GM12878 (cell line): Measurements from ENCODE around the gene GPER1. TPM values are rescaled to one million over a fixed set of nuclear protein-coding genes. Genes with fewer than 3 reads are reported as not detected.

Experiments used
- ATAC-seq: fragments of 200-7000 bp; cut with Tn5 transposase; 3 replicates; pipeline ENCODE4 v1.9.1; 2020; ENCODE audit warnings: mild to moderate bottlenecking, moderate library complexity
- BruUV-seq: library from RNA; stranded (reverse); fragments of 400-500 nt; replicated peaks from 2 replicates; lab custom pipeline; 2021; lab: Mats Ljungman, UMichigan
- CTCF ChIA-PET: fragments of 300-600 bp; sonication (Branson Sonifier 250); formaldehyde crosslinking; extraction: SDS; loops from one replicate; lab custom pipeline; 2021; ENCODE audit warnings: inconsistent platforms; lab: Yijun Ruan, JAX
- POLR2A ChIA-PET: fragments of 350-600 bp; formaldehyde crosslinking; extraction: SDS; loops from one replicate; lab custom pipeline; 2021; ENCODE audit warnings: inconsistent platforms; lab: Charles Lee
- RAD21 ChIA-PET: fragments of 300-600 bp; sonication (Branson Sonifier 250); formaldehyde crosslinking; loops from one replicate; lab custom pipeline; 2023; ENCODE audit warnings: antibody characterized with exemption; ENCODE audit not compliant: unreplicated experiment; lab: Charles Lee
- SMC1A ChIA-PET: fragments of 300-600 bp; sonication (Branson Sonifier 250); formaldehyde crosslinking; loops from one replicate; lab custom pipeline; 2023; ENCODE audit not compliant: unreplicated experiment, uncharacterized antibody; lab: Charles Lee
- DNase-seq: peaks from one replicate; pipeline ENCODE4 v3.0.0-alpha.2; 2011; ENCODE audit warnings: low read depth, low spot score
- FAIRE-seq: peaks from 3 replicates; lab custom pipeline; 2011; peaks lifted over from hg19 to GRCh38; lab: Jason Lieb, UNC
- H2AFZ ChIP-seq: 2 replicates; pipeline ENCODE4 v1.6.0; 2011; ENCODE audit warnings: low read depth, low read length, control low read depth; ENCODE audit not compliant: control insufficient read depth
- H3K27ac ChIP-seq: 2 replicates; pipeline ENCODE4 v1.5.1; 2011; ENCODE audit warnings: control low read depth; ENCODE audit not compliant: control insufficient read depth, insufficient read depth
- H3K27me3 ChIP-seq, 2 experiments: replicated peaks in 1 of 2; 2 replicates each; pipeline versions ENCODE4 v1.6.0 to v1.6.1; 2011; ENCODE audit warnings: low read length in 1 of 2; ENCODE audit not compliant: control insufficient read depth in 2 of 2, insufficient read depth in 2 of 2
- H3K36me3 ChIP-seq, 2 experiments: 2 replicates each; pipeline ENCODE4 v1.5.1; 2011; ENCODE audit warnings: low read length in 1 of 2; ENCODE audit not compliant: control insufficient read depth in 2 of 2, insufficient read depth in 2 of 2
- H3K4me1 ChIP-seq: 2 replicates; pipeline ENCODE4 v1.6.1; 2011; ENCODE audit warnings: mild to moderate bottlenecking, low read length, moderate library complexity, mixed read lengths; ENCODE audit not compliant: control insufficient read depth, insufficient read depth
- H3K4me2 ChIP-seq: 2 replicates; pipeline ENCODE4 v1.6.0; 2011; ENCODE audit warnings: control low read depth; ENCODE audit not compliant: control insufficient read depth, insufficient read depth
- H3K4me3 ChIP-seq: fragments of 200-600 bp; sonication (generic); 2 replicates; pipeline ENCODE4 v1.5.1; 2016
- H3K79me2 ChIP-seq: 2 replicates; pipeline ENCODE4 v1.6.0; 2011; ENCODE audit warnings: low read length; ENCODE audit not compliant: control insufficient read depth, insufficient read depth
- H3K9ac ChIP-seq: 2 replicates; pipeline ENCODE4 v1.8.0; 2011; ENCODE audit warnings: low read length, control low read depth, mixed read lengths; ENCODE audit not compliant: control insufficient read depth, insufficient read depth
- H3K9me3 ChIP-seq: replicated peaks from 3 replicates; pipeline ENCODE4 v1.5.1; 2011; ENCODE audit warnings: mild to moderate bottlenecking, low read length; ENCODE audit not compliant: control insufficient read depth, insufficient read depth
- H4K20me1 ChIP-seq: 2 replicates; pipeline ENCODE4 v1.6.0; 2011; ENCODE audit not compliant: control insufficient read depth, insufficient read depth
- ETV6 ChIP-seq, 2 experiments: fragments of 450-650 bp in 1 of 2; IDR thresholded peaks in 1 of 2; conservative IDR thresholded peaks in 1 of 2; 2 replicates each; pipeline ENCODE4 v1.6.1; 2014; ENCODE audit warnings: antibody characterized with exemption in 1 of 2, borderline replicate concordance in 1 of 2, low read depth in 1 of 2, mild to moderate bottlenecking in 1 of 2, moderate library complexity in 1 of 2
- PAX5 ChIP-seq: IDR thresholded peaks from 2 replicates; pipeline ENCODE4 v1.6.1; 2011; ENCODE audit warnings: low read depth, low read length, borderline replicate concordance
- WGBS: methylation state at CpG from one replicate; pipeline ENCODE4 v1.1.6; 2016; ENCODE audit warnings: low lambda C conversion rate; ENCODE audit not compliant: insufficient replicate concordance, insufficient coverage; ENCODE audit errors: missing lambda C conversion rate; 5-methylcytosine and 5-hydroxymethylcytosine counted together
- in situ Hi-C: fragments of 300-500 bp; cut with MboI; formaldehyde crosslinking; loops from 9 replicates; pipeline ENCODE4 v1.14.3; 2018; ENCODE audit warnings: mixed read lengths
- intact Hi-C: fragments of 100-400 bp; cut with micrococcal nuclease; formaldehyde crosslinking; loops from one replicate; pipeline ENCODE4 v1.14.2; 2022; ENCODE audit not compliant: unreplicated experiment
- polyA plus RNA-seq, 11 experiments: library from polyadenylated mRNA; depleted of rRNA in 4 of 11; unstranded in 6 of 11; stranded (reverse) in 5 of 11; fragments of >200 nt; fragmentation: Nextera tagmentation in 4 of 11; fragmentation: Illumina TruSeq in 1 of 11; extraction: Ambion mirVana in 4 of 11; extraction: Trizol in 1 of 11; gene quantifications; 1 replicate in 1 of 11; 2 replicates in 10 of 11; pipeline versions ENCODE4 v1.2.1 to v1.2.3, GENCODE V29; 2011 to 2016; ENCODE audit warnings: inconsistent platforms in 2 of 11, missing spikeins in 2 of 11, low read depth in 1 of 11
- total RNA-seq, 4 experiments: library from RNA; depleted of rRNA in 3 of 4; stranded (reverse); fragments of >200 nt in 3 of 4; fragmentation: Illumina TruSeq in 1 of 4; extraction: Trizol in 1 of 4; gene quantifications; 2 replicates each; pipeline versions ENCODE4 v1.2.1 to v1.2.3, GENCODE V29; 2013 to 2021

Gene GPER1
- total and polyA plus RNA-seq, 10 of the 15 experiments (the other 5 are each of a cell fraction or from before 2014, with no cell fraction given), result 0.03 to 6.5 (median 2.6) TPM

- peaks cover 33% of the 10 kb centered on the region for H3K4me1 ChIP-seq
- peak overlapping the region; percentile 39; the same call in 1 of the 2 replicates for H3K9ac ChIP-seq
- no peaks in the 10 kb centered on the region; the same call in 2 of the 3 replicates for H3K9me3 ChIP-seq
- TF ChIP-seq PAX5 (peak; percentile 10; the same call in 1 of the 2 replicates), ETV6 (conservative IDR thresholded peaks at IDR 0.05 in 1 of 2, IDR thresholded peaks at IDR 0.05 in 1 of 2; ENCODE audit: borderline replicate concordance in 1 of 2, low read depth in 1 of 2) (no peak)
- FAIRE-seq (no peak), DNase-seq (no peak), ATAC-seq (no peak)
- ChIA-PET RAD21 (interaction anchor here (1.1 to 3.1 kb wide), 6 partner anchors 18 to 67 kb away, joined by 3 to 12 read pairs (median 4); no protein-coding TSS in a partner anchor), CTCF (interaction anchor here (0.8 to 9.7 kb wide), 9 partner anchors 7 to 114 kb away, joined by 3 to 77 read pairs (median 4); partner anchors contain the start of gene GPR146), POLR2A (interaction anchor here (0.6 to 3.0 kb wide), 3 partner anchors 25 to 95 kb away, joined by 4 to 40 read pairs (median 11); no protein-coding TSS in a partner anchor), SMC1A (interaction anchor here (1.5 to 3.6 kb wide), 6 partner anchors 16 to 67 kb away, joined by 3 to 28 read pairs (median 8); partner anchors contain the start of gene GPR146)
- H3K4me2 ChIP-seq, result peak overlapping the region; percentile 76
- H3K4me3 ChIP-seq, result peak overlapping the region; percentile 13; the same call in 1 of the 2 replicates
- intact Hi-C loops, result loop anchor here (10.0 kb wide), 1 partner anchor 156 kb away; no protein-coding TSS in a partner anchor
- H2AFZ ChIP-seq, result no peak overlapping the region
- in situ Hi-C loops, result loop anchor here (5.0 kb wide), 2 partner anchors 34 to 64 kb away; no protein-coding TSS in a partner anchor
- no peaks in the 10 kb centered on the region for H3K27me3 ChIP-seq
- WGBS, result 94% methylated on average over 9 of the region's 9 CpGs
- no peaks in the 10 kb centered on the region for H4K20me1 ChIP-seq
- peaks cover 4 to 5% of the 10 kb centered on the region in 2 experiments; a peak in 3 of 4 replicates for H3K36me3 ChIP-seq
- peaks cover 11% of the 10 kb centered on the region for H3K79me2 ChIP-seq
- BruUV-seq, result no TSS peak
- H3K27ac ChIP-seq, result peak overlapping the region; percentile 81
Observed at GRCh38 chr7:1061180-1061579, 26.7 kb upstream of the GPER1 start.
